HepG2 (cell line): ENCODE data around the gene IVD. TPM values are rescaled to one million over a fixed set of nuclear protein-coding genes. Genes with fewer than 3 reads are reported as not detected.

Experiments used
- CREB1 ChIP-seq, 2 experiments: fragments of 450-650 bp in 1 of 2; IDR thresholded peaks; 2 replicates each; pipeline ENCODE4 v1.6.1; 2016 to 2017; ENCODE audit warnings: control low read depth in 1 of 2, mild to moderate bottlenecking in 1 of 2, missing compliant biosample characterization in 1 of 2, missing genetic modification characterization in 1 of 2
- FOSL1 ChIP-seq: sonication (generic); formaldehyde crosslinking; IDR thresholded peaks from 2 replicates; pipeline ENCODE4 v1.9.0; 2021; ENCODE audit warnings: missing genetic modification reagents, borderline replicate concordance
- GATAD1 ChIP-seq: IDR thresholded peaks from 2 replicates; pipeline ENCODE4 v1.6.1; 2016; ENCODE audit warnings: missing genetic modification reagents, missing compliant biosample characterization
- GPBP1L1 ChIP-seq: sonication (generic); formaldehyde crosslinking; IDR thresholded peaks from 2 replicates; pipeline ENCODE4 v1.5.0; 2020; ENCODE audit warnings: mild to moderate bottlenecking, missing genetic modification reagents
- GTF3A ChIP-seq: sonication (generic); formaldehyde crosslinking; conservative IDR thresholded peaks from 2 replicates; pipeline ENCODE4 v1.4.0; 2020; ENCODE audit warnings: mild to moderate bottlenecking, missing genetic modification reagents
- IRF1 ChIP-seq: sonication (generic); formaldehyde crosslinking; IDR thresholded peaks from 2 replicates; pipeline ENCODE4 v1.4.0; 2020; ENCODE audit warnings: low read depth, mild to moderate bottlenecking, missing genetic modification reagents
- MAX ChIP-seq: IDR thresholded peaks from 2 replicates; pipeline ENCODE4 v1.6.1; 2012; ENCODE audit warnings: inconsistent platforms
- POLR2A ChIP-seq, 2 experiments: IDR thresholded peaks; 2 replicates each; pipeline ENCODE4 v1.6.1; 2011; ENCODE audit warnings: low read depth in 2 of 2, low read length in 2 of 2, mild to moderate bottlenecking in 1 of 2, moderate library complexity in 1 of 2; ENCODE audit not compliant: insufficient read depth in 1 of 2
- SRF ChIP-seq: IDR thresholded peaks from 2 replicates; pipeline ENCODE4 v1.6.1; 2011; ENCODE audit warnings: mild to moderate bottlenecking, low read depth, low read length, moderate library complexity
- ZBTB8A ChIP-seq: sonication (generic); formaldehyde crosslinking; IDR thresholded peaks from 2 replicates; pipeline ENCODE4 v1.4.0; 2020; ENCODE audit warnings: mild to moderate bottlenecking, low read depth, missing genetic modification reagents, borderline replicate concordance
- ZNF160 ChIP-seq: sonication (generic); formaldehyde crosslinking; IDR thresholded peaks from 2 replicates; pipeline ENCODE4 v1.8.0; 2022; ENCODE audit warnings: mild to moderate bottlenecking, inconsistent platforms, missing genetic modification reagents
- ZNF296 ChIP-seq: sonication (generic); formaldehyde crosslinking; conservative IDR thresholded peaks from 2 replicates; pipeline ENCODE4 v1.5.0; 2020; ENCODE audit warnings: mild to moderate bottlenecking, missing genetic modification reagents
- ZNF33A ChIP-seq: sonication (generic); formaldehyde crosslinking; IDR thresholded peaks from 2 replicates; pipeline ENCODE4 v1.5.1; 2020; ENCODE audit warnings: missing genetic modification reagents, mild to moderate bottlenecking, moderate library complexity, borderline replicate concordance
- ZNF552 ChIP-seq: sonication (generic); formaldehyde crosslinking; IDR thresholded peaks from 2 replicates; pipeline ENCODE4 v1.9.0; 2022; ENCODE audit warnings: missing genetic modification reagents, mild to moderate bottlenecking, borderline replicate concordance
- ZNF562 ChIP-seq: sonication (generic); formaldehyde crosslinking; IDR thresholded peaks from 2 replicates; pipeline ENCODE4 v1.8.0; 2022; ENCODE audit warnings: missing genetic modification reagents, borderline replicate concordance
- ZNF607 ChIP-seq: sonication (generic); formaldehyde crosslinking; IDR thresholded peaks from 2 replicates; pipeline ENCODE4 v1.5.1; 2020; ENCODE audit warnings: missing genetic modification reagents, mild to moderate bottlenecking, borderline replicate concordance
- ZNF670 ChIP-seq: sonication (generic); formaldehyde crosslinking; IDR thresholded peaks from 2 replicates; pipeline ENCODE4 v1.8.0; 2022; ENCODE audit warnings: mild to moderate bottlenecking, missing genetic modification reagents, borderline replicate concordance
- ZNF773 ChIP-seq: sonication (generic); formaldehyde crosslinking; IDR thresholded peaks from 2 replicates; pipeline ENCODE4 v1.4.0; 2020; ENCODE audit warnings: missing genetic modification reagents, borderline replicate concordance
- ZSCAN21 ChIP-seq: sonication (generic); formaldehyde crosslinking; IDR thresholded peaks from 2 replicates; pipeline ENCODE4 v1.8.0; 2022; ENCODE audit warnings: mild to moderate bottlenecking, missing genetic modification reagents, moderate library complexity, borderline replicate concordance
- polyA plus RNA-seq, 8 experiments: library from polyadenylated mRNA; depleted of rRNA in 3 of 8; stranded (reverse) in 7 of 8; unstranded in 1 of 8; fragments of >200 nt; fragmentation: Illumina TruSeq in 4 of 8; extraction: Trizol in 4 of 8; gene quantifications; 2 replicates each; pipeline versions ENCODE4 v1.2.1 to v1.2.3, GENCODE V29; 2011 to 2016; ENCODE audit warnings: low read depth in 4 of 8, missing spikeins in 1 of 8, mixed read lengths in 1 of 8; ENCODE audit not compliant: insufficient read depth in 1 of 8
- total RNA-seq, 5 experiments: library from RNA; depleted of rRNA; stranded (reverse); fragments of >200 nt; fragmentation: Illumina TruSeq; extraction: Trizol; gene quantifications; 2 replicates each; pipeline ENCODE4 v1.2.3, GENCODE V29; 2016; ENCODE audit warnings: low read depth in 1 of 5
- TF ChIP-seq, protein P1 (sequence below): sonication (generic); formaldehyde crosslinking; IDR thresholded peaks from 2 replicates; pipeline ENCODE4 v1.4.0; 2020; ENCODE audit warnings: missing genetic modification reagents
- TF ChIP-seq, protein P2 (sequence below): IDR thresholded peaks from 2 replicates; pipeline ENCODE4 v1.6.1; 2016; ENCODE audit warnings: missing compliant biosample characterization, missing genetic modification reagents, borderline replicate concordance
- TF ChIP-seq, protein P3 (sequence below): IDR thresholded peaks from 2 replicates; pipeline ENCODE4 v1.6.1; 2016; ENCODE audit warnings: missing biosample characterization, missing genetic modification reagents, low read depth

The IVD gene
- total and polyA plus RNA-seq, 2 of the 13 experiments (the other 11 are each of a cell fraction or from before 2014, with no cell fraction given) = 48.0 to 53.9 TPM

- TF ChIP-seq, protein P1, sequence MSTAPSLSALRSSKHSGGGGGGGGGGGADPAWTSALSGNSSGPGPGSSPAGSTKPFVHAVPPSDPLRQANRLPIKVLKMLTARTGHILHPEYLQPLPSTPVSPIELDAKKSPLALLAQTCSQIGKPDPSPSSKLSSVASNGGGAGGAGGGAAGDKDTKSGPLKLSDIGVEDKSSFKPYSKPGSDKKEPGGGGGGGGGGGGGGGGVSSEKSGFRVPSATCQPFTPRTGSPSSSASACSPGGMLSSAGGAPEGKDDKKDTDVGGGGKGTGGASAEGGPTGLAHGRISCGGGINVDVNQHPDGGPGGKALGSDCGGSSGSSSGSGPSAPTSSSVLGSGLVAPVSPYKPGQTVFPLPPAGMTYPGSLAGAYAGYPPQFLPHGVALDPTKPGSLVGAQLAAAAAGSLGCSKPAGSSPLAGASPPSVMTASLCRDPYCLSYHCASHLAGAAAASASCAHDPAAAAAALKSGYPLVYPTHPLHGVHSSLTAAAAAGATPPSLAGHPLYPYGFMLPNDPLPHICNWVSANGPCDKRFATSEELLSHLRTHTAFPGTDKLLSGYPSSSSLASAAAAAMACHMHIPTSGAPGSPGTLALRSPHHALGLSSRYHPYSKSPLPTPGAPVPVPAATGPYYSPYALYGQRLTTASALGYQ = no peak
- TF ChIP-seq GATAD1 (CRISPR knock-in tag) (no peak), ZNF33A (CRISPR knock-in tag) (no peak), MAX (peak; percentile 52; the same call in 1 of the 2 replicates), ZSCAN21 (CRISPR knock-in tag) (peak; percentile 32; the same call in 1 of the 2 replicates), ZNF562 (no peak), GTF3A (CRISPR knock-in tag) (no peak), ZNF552 (no peak), POLR2A (IDR thresholded peaks at IDR 0.05; ENCODE audit: insufficient read depth in 1 of 2, low read depth in 2 of 2, low read length in 2 of 2) (peak; percentile 69 to 72), GPBP1L1 (no peak), ZNF160 (no peak), ZNF296 (CRISPR knock-in tag) (no peak), SRF (no peak), FOSL1 (CRISPR knock-in tag) (no peak), ZNF773 (CRISPR knock-in tag) (no peak), CREB1 (IDR thresholded peaks at IDR 0.05) (no peak), CREB1 (CRISPR knock-in tag; IDR thresholded peaks at IDR 0.05) (no peak), ZNF607 (CRISPR knock-in tag) (no peak), ZNF670 (no peak), ZBTB8A (CRISPR knock-in tag) (no peak), IRF1 (CRISPR knock-in tag) (no peak)
- TF ChIP-seq, protein P2, sequence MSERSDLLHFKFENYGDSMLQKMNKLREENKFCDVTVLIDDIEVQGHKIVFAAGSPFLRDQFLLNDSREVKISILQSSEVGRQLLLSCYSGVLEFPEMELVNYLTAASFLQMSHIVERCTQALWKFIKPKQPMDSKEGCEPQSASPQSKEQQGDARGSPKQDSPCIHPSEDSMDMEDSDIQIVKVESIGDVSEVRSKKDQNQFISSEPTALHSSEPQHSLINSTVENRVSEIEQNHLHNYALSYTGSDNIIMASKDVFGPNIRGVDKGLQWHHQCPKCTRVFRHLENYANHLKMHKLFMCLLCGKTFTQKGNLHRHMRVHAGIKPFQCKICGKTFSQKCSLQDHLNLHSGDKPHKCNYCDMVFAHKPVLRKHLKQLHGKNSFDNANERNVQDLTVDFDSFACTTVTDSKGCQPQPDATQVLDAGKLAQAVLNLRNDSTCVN (CRISPR knock-in tag) = peak; percentile 57; the same call in 1 of the 2 replicates
- TF ChIP-seq, protein P3, sequence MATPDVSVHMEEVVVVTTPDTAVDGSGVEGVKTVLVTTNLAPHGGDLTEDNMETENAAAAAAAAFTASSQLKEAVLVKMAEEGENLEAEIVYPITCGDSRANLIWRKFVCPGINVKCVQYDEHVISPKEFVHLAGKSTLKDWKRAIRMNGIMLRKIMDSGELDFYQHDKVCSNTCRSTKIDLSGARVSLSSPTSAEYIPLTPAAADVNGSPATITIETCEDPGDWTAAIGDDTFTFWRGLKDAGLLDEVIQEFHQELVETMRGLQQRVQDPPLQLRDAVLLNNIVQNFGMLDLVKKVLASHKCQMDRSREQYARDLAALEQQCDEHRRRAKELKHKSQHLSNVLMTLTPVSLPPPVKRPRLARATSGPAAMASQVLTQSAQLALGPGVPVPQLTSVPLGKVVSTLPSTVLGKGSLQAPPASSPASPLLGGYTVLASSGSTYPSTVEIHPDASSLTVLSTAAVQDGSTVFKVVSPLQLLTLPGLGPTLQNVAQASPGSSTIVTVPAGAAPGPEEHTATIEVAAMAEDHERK = no peak
Measured at GRCh38 chr15:40470423-40471104, 65.0 kb downstream of the IVD start, which contains the start of gene CHST14 (continued).
